GM21576 (cell line): ENCODE data around the gene ATP6V1B1.

ENCODE experiments used
- ATAC-seq: cut with Tn5 transposase; IDR thresholded peaks from one replicate; pipeline ENCODE4 v1.9.1; 2021; ENCODE audit warnings: mild to moderate bottlenecking, moderate library complexity; ENCODE audit not compliant: unreplicated experiment

Gene ATP6V1B1

GRCh38 chr2:70926042-70926441 lies 9.7 kb upstream of the ATP6V1B1 start:
- no peak for ATAC-seq

GRCh38 chr2:70927138-70927537 lies 8.6 kb upstream of the ATP6V1B1 start:
- no peak for ATAC-seq

GRCh38 chr2:70927641-70928040 lies 8.1 kb upstream of the ATP6V1B1 start:
- ATAC-seq, result no peak

GRCh38 chr2:70928366-70928765 lies 7.3 kb upstream of the ATP6V1B1 start:
- no peak for ATAC-seq

- no peak for ATAC-seq
These were observed 5.0 kb upstream of the ATP6V1B1 start for GRCh38 chr2:70930371-70931329.

- no peak for ATAC-seq
These were observed 4.2 kb upstream of the ATP6V1B1 start for GRCh38 chr2:70931376-70932000.

- ATAC-seq, result no peak
These were observed 3.0 kb upstream of the ATP6V1B1 start for GRCh38 chr2:70932631-70933230.

GRCh38 chr2:70934981-70935380 lies 719 bp upstream of the ATP6V1B1 start:
- ATAC-seq, result no peak

- no peak for ATAC-seq
These were observed 672 bp downstream of the ATP6V1B1 start for GRCh38 chr2:70936165-70936978.

- ATAC-seq, result no peak
These were observed 1.5 kb downstream of the ATP6V1B1 start for GRCh38 chr2:70936979-70937811.

GRCh38 chr2:70937866-70938585 lies 2.3 kb downstream of the ATP6V1B1 start:
- ATAC-seq, result no peak

GRCh38 chr2:70938586-70938950 lies 2.9 kb downstream of the ATP6V1B1 start:
- no peak for ATAC-seq

GRCh38 chr2:70939001-70939838 lies 3.5 kb downstream of the ATP6V1B1 start:
- no peak for ATAC-seq

- no peak for ATAC-seq
These were observed 4.3 kb downstream of the ATP6V1B1 start for GRCh38 chr2:70939839-70940580.

- no peak for ATAC-seq
These were observed 5.5 kb downstream of the ATP6V1B1 start for GRCh38 chr2:70941186-70941585.

GRCh38 chr2:70941701-70942100 lies 6.0 kb downstream of the ATP6V1B1 start:
- ATAC-seq, result no peak

- ATAC-seq, result no peak
These were observed 6.9 kb downstream of the ATP6V1B1 start for GRCh38 chr2:70942396-70943204.
